Measurements from ENCODE around the gene NLGN4X. TPM values are rescaled to one million over a fixed set of nuclear protein-coding genes. Genes with fewer than 3 reads are reported as not detected.

NLGN4X gene
- polyA plus RNA-seq (2013, experiment 1 of 4): 17.6 TPM
- 18.9 TPM for polyA plus RNA-seq (2013, experiment 2 of 4)
- 13.9 TPM for polyA plus RNA-seq (2013, experiment 3 of 4)
- 15.7 TPM for polyA plus RNA-seq (2013, experiment 4 of 4)

GRCh38 chrX:6228720-6229119, at the start of gene NLGN4X:
TSS of gene NLGN4X (minus strand) at chrX:6228867. CDS start at chrX:6151466, 77,401 bp downstream.
- Histone ChIP-seq H3K36me3 (ENCODE audit: control insufficient read depth, insufficient read depth, low read length) (no peaks in the 10 kb centered on the region), H3K9me3 (ENCODE audit: control insufficient read depth, low read length) (no peaks in the 10 kb centered on the region), H3K4me1 (ENCODE audit: control insufficient read depth, insufficient read depth, low read length) (no peaks in the 10 kb centered on the region), H3K27ac (ENCODE audit: insufficient read depth, low read depth, low read length, poor library complexity, severe bottlenecking) (no peak within 1 kb of the TSS), H3K4me3 (ENCODE audit: insufficient read depth, low read depth, low read length) (peak within 1 kb of the TSS; percentile 71), H3K27me3 (ENCODE audit: control insufficient read depth, insufficient read depth, low read length, poor library complexity, severe bottlenecking) (peaks cover 6% of the 10 kb centered on the region)
- WGBS, 2 experiments: 1 to 3% methylated on average over 11 to 12 of the region's 12 CpGs

- no peaks in the 10 kb centered on the region for H3K4me1 ChIP-seq (ENCODE audit: control insufficient read depth, insufficient read depth, low read length)
- H3K36me3 ChIP-seq (ENCODE audit: control insufficient read depth, insufficient read depth, low read length): no peaks in the 10 kb centered on the region
- H3K27ac ChIP-seq (ENCODE audit: insufficient read depth, low read depth, low read length, poor library complexity, severe bottlenecking): no peak overlapping the region
- no peaks in the 10 kb centered on the region for H3K27me3 ChIP-seq (ENCODE audit: control insufficient read depth, insufficient read depth, low read length, poor library complexity, severe bottlenecking)
- H3K9me3 ChIP-seq (ENCODE audit: control insufficient read depth, low read length): no peaks in the 10 kb centered on the region
- H3K4me3 ChIP-seq (ENCODE audit: insufficient read depth, low read depth, low read length): no peak overlapping the region
- 88 to 90% methylated on average over 1 to 2 of the region's 2 CpGs for WGBS, 2 experiments
These were observed 37.4 kb upstream of the NLGN4X start for GRCh38 chrX:6266041-6266440.

GRCh38 chrX:6262959-6263358, 34.3 kb upstream of the NLGN4X start:
- Histone ChIP-seq H3K4me1 (ENCODE audit: control insufficient read depth, insufficient read depth, low read length) (no peaks in the 10 kb centered on the region), H3K9me3 (ENCODE audit: control insufficient read depth, low read length) (no peaks in the 10 kb centered on the region), H3K27me3 (ENCODE audit: control insufficient read depth, insufficient read depth, low read length, poor library complexity, severe bottlenecking) (no peaks in the 10 kb centered on the region), H3K36me3 (ENCODE audit: control insufficient read depth, insufficient read depth, low read length) (no peaks in the 10 kb centered on the region), H3K27ac (ENCODE audit: insufficient read depth, low read depth, low read length, poor library complexity, severe bottlenecking) (no peak overlapping the region), H3K4me3 (ENCODE audit: insufficient read depth, low read depth, low read length) (no peak overlapping the region)
- WGBS, 2 experiments: 87 to 93% methylated on average over 3 of the region's 3 CpGs

GRCh38 chrX:6257025-6257424, 28.4 kb upstream of the NLGN4X start:
- no peaks in the 10 kb centered on the region for H3K4me1 ChIP-seq (ENCODE audit: control insufficient read depth, insufficient read depth, low read length)
- H3K9me3 ChIP-seq (ENCODE audit: control insufficient read depth, low read length): no peaks in the 10 kb centered on the region
- no peak overlapping the region for H3K4me3 ChIP-seq (ENCODE audit: insufficient read depth, low read depth, low read length)
- H3K27me3 ChIP-seq (ENCODE audit: control insufficient read depth, insufficient read depth, low read length, poor library complexity, severe bottlenecking): no peaks in the 10 kb centered on the region
- H3K27ac ChIP-seq (ENCODE audit: insufficient read depth, low read depth, low read length, poor library complexity, severe bottlenecking): no peak overlapping the region
- H3K36me3 ChIP-seq (ENCODE audit: control insufficient read depth, insufficient read depth, low read length): no peaks in the 10 kb centered on the region
- 50 to 53% methylated on average over 1 to 3 of the region's 3 CpGs for WGBS, 2 experiments

GRCh38 chrX:6244666-6245065, 16.0 kb upstream of the NLGN4X start:
- no peak overlapping the region for H3K4me3 ChIP-seq (ENCODE audit: insufficient read depth, low read depth, low read length)
- H3K4me1 ChIP-seq (ENCODE audit: control insufficient read depth, insufficient read depth, low read length): no peaks in the 10 kb centered on the region
- 93 to 96% methylated on average over 6 of the region's 6 CpGs for WGBS, 2 experiments
- no peaks in the 10 kb centered on the region for H3K27me3 ChIP-seq (ENCODE audit: control insufficient read depth, insufficient read depth, low read length, poor library complexity, severe bottlenecking)
- no peak overlapping the region for H3K27ac ChIP-seq (ENCODE audit: insufficient read depth, low read depth, low read length, poor library complexity, severe bottlenecking)
- no peaks in the 10 kb centered on the region for H3K36me3 ChIP-seq (ENCODE audit: control insufficient read depth, insufficient read depth, low read length)
- H3K9me3 ChIP-seq (ENCODE audit: control insufficient read depth, low read length): no peaks in the 10 kb centered on the region

GRCh38 chrX:6238576-6238975, 9.9 kb upstream of the NLGN4X start:
- Histone ChIP-seq H3K4me3 (ENCODE audit: insufficient read depth, low read depth, low read length) (no peak overlapping the region), H3K4me1 (ENCODE audit: control insufficient read depth, insufficient read depth, low read length) (no peaks in the 10 kb centered on the region), H3K9me3 (ENCODE audit: control insufficient read depth, low read length) (no peaks in the 10 kb centered on the region), H3K36me3 (ENCODE audit: control insufficient read depth, insufficient read depth, low read length) (no peaks in the 10 kb centered on the region), H3K27me3 (ENCODE audit: control insufficient read depth, insufficient read depth, low read length, poor library complexity, severe bottlenecking) (no peaks in the 10 kb centered on the region), H3K27ac (ENCODE audit: insufficient read depth, low read depth, low read length, poor library complexity, severe bottlenecking) (no peak overlapping the region)
- WGBS, 2 experiments: 90 to 100% methylated on average over 2 to 3 of the region's 3 CpGs

GRCh38 chrX:6227935-6228334, 732 bp downstream of the NLGN4X start:
- Histone ChIP-seq H3K4me3 (ENCODE audit: insufficient read depth, low read depth, low read length) (peak overlapping the region; percentile 71), H3K9me3 (ENCODE audit: control insufficient read depth, low read length) (no peaks in the 10 kb centered on the region), H3K27me3 (ENCODE audit: control insufficient read depth, insufficient read depth, low read length, poor library complexity, severe bottlenecking) (peaks cover 6% of the 10 kb centered on the region), H3K36me3 (ENCODE audit: control insufficient read depth, insufficient read depth, low read length) (no peaks in the 10 kb centered on the region), H3K27ac (ENCODE audit: insufficient read depth, low read depth, low read length, poor library complexity, severe bottlenecking) (no peak overlapping the region), H3K4me1 (ENCODE audit: control insufficient read depth, insufficient read depth, low read length) (no peaks in the 10 kb centered on the region)
- 0% methylated on average over 5 of the region's 8 CpGs; no CpG with 5 or more reads in 1 of the 2 experiments for WGBS, 2 experiments

- H3K9me3 ChIP-seq (ENCODE audit: control insufficient read depth, low read length): no peaks in the 10 kb centered on the region
- no peaks in the 10 kb centered on the region for H3K4me1 ChIP-seq (ENCODE audit: control insufficient read depth, insufficient read depth, low read length)
- no peaks in the 10 kb centered on the region for H3K36me3 ChIP-seq (ENCODE audit: control insufficient read depth, insufficient read depth, low read length)
- peak overlapping the region; percentile 71 for H3K4me3 ChIP-seq (ENCODE audit: insufficient read depth, low read depth, low read length)
- H3K27ac ChIP-seq (ENCODE audit: insufficient read depth, low read depth, low read length, poor library complexity, severe bottlenecking): no peak overlapping the region
- peaks cover 6% of the 10 kb centered on the region for H3K27me3 ChIP-seq (ENCODE audit: control insufficient read depth, insufficient read depth, low read length, poor library complexity, severe bottlenecking)
- WGBS, 2 experiments: 0% methylated on average over 25 of the region's 25 CpGs
These were observed 1.2 kb downstream of the NLGN4X start for GRCh38 chrX:6227453-6227835.

- Histone ChIP-seq H3K27ac (ENCODE audit: insufficient read depth, low read depth, low read length, poor library complexity, severe bottlenecking) (no peak overlapping the region), H3K27me3 (ENCODE audit: control insufficient read depth, insufficient read depth, low read length, poor library complexity, severe bottlenecking) (peaks cover 6% of the 10 kb centered on the region), H3K36me3 (ENCODE audit: control insufficient read depth, insufficient read depth, low read length) (no peaks in the 10 kb centered on the region), H3K4me3 (ENCODE audit: insufficient read depth, low read depth, low read length) (peak overlapping the region; percentile 71), H3K4me1 (ENCODE audit: control insufficient read depth, insufficient read depth, low read length) (no peaks in the 10 kb centered on the region), H3K9me3 (ENCODE audit: control insufficient read depth, low read length) (no peaks in the 10 kb centered on the region)
- 0% methylated on average over 61 to 65 of the region's 65 CpGs for WGBS, 2 experiments
These were observed 1.8 kb downstream of the NLGN4X start for GRCh38 chrX:6226596-6227452.

- peak overlapping the region; percentile 71 for H3K4me3 ChIP-seq (ENCODE audit: insufficient read depth, low read depth, low read length)
- H3K27ac ChIP-seq (ENCODE audit: insufficient read depth, low read depth, low read length, poor library complexity, severe bottlenecking): no peak overlapping the region
- H3K4me1 ChIP-seq (ENCODE audit: control insufficient read depth, insufficient read depth, low read length): no peaks in the 10 kb centered on the region
- H3K27me3 ChIP-seq (ENCODE audit: control insufficient read depth, insufficient read depth, low read length, poor library complexity, severe bottlenecking): peaks cover 6% of the 10 kb centered on the region
- whole genome bisulfite sequencing, 2 experiments: 0% methylated on average over 43 of the region's 46 CpGs
- no peaks in the 10 kb centered on the region for H3K9me3 ChIP-seq (ENCODE audit: control insufficient read depth, low read length)
- H3K36me3 ChIP-seq (ENCODE audit: control insufficient read depth, insufficient read depth, low read length): no peaks in the 10 kb centered on the region
These were observed 2.6 kb downstream of the NLGN4X start for GRCh38 chrX:6225911-6226595.

Measured in ectodermal cell (in vitro differentiated cells).